Ammon's horn (tissue), 1 donor: ENCODE measurements around the gene SETDB2.

Experiments
- DNase-seq: peaks from one replicate; pipeline ENCODE4 v3.0.0-alpha.2; 2016; ENCODE audit warnings: low spot score

Gene SETDB2

GRCh38 chr13:49443704-49444523, at the start of gene SETDB2, which contains the start of gene CAB39L:
TSS of gene SETDB2 (plus strand) at chr13:49444274. CDS start at chr13:49451894, 7,620 bp downstream.
TSS of gene CAB39L (minus strand) at chr13:49444064. CDS start at chr13:49382910, 61,154 bp downstream.
- DNase-seq = peak; percentile 100

GRCh38 chr13:49395451-49395865, 48.6 kb upstream of the SETDB2 start:
- DNase-seq = no peak

GRCh38 chr13:49395878-49396380, 48.1 kb upstream of the SETDB2 start:
- no peak for DNase-seq

GRCh38 chr13:49399801-49400472, 44.1 kb upstream of the SETDB2 start:
- no peak for DNase-seq

- DNase-seq = peak; percentile 84
Observed at GRCh38 chr13:49400755-49401659, 43.1 kb upstream of the SETDB2 start.

- DNase-seq = no peak
Observed at GRCh38 chr13:49403996-49404702, 39.9 kb upstream of the SETDB2 start.

GRCh38 chr13:49404703-49405020, 39.4 kb upstream of the SETDB2 start:
- no peak for DNase-seq

GRCh38 chr13:49407068-49407467, 37.0 kb upstream of the SETDB2 start:
- no peak for DNase-seq

GRCh38 chr13:49407936-49408335, 36.1 kb upstream of the SETDB2 start:
- no peak for DNase-seq

GRCh38 chr13:49409008-49409407, 35.1 kb upstream of the SETDB2 start:
- no peak for DNase-seq

- no peak for DNase-seq
Observed at GRCh38 chr13:49410006-49410405, 34.1 kb upstream of the SETDB2 start.

- DNase-seq = no peak
Observed at GRCh38 chr13:49410477-49410876, 33.6 kb upstream of the SETDB2 start.

- DNase-seq = no peak
Observed at GRCh38 chr13:49411353-49411752, 32.7 kb upstream of the SETDB2 start.

GRCh38 chr13:49412749-49413148, 31.3 kb upstream of the SETDB2 start:
- DNase-seq = no peak

- no peak for DNase-seq
Observed at GRCh38 chr13:49417161-49417560, 26.9 kb upstream of the SETDB2 start.

GRCh38 chr13:49418206-49418605, 25.9 kb upstream of the SETDB2 start:
- DNase-seq = no peak

- DNase-seq = no peak
Observed at GRCh38 chr13:49419276-49419675, 24.8 kb upstream of the SETDB2 start.

GRCh38 chr13:49421391-49421790, 22.7 kb upstream of the SETDB2 start:
- DNase-seq = no peak

GRCh38 chr13:49424011-49424560, 20.0 kb upstream of the SETDB2 start:
- no peak for DNase-seq

GRCh38 chr13:49428041-49428763, 15.9 kb upstream of the SETDB2 start:
- DNase-seq = peak; percentile 15

- no peak for DNase-seq
Observed at GRCh38 chr13:49429121-49429520, 15.0 kb upstream of the SETDB2 start.
